ENCODE data around the gene QKI. TPM values are rescaled to one million over a fixed set of nuclear protein-coding genes. Genes with fewer than 3 reads are reported as not detected.
"Not testable (repeated sequence)": the region's sequence is repeated elsewhere in the genome, so short reads cannot be mapped to it uniquely, and the experiment has no call there.

The QKI gene
- total RNA-seq, 1 donor from 2014 or later = 45.2 TPM

GRCh38 chr6:163412801-163413344, 1.6 kb upstream of the QKI start:
- DNase-seq (ENCODE audit: low spot score) = no peak
- ATAC-seq = no peak

GRCh38 chr6:163413345-163414116, 987 bp upstream of the QKI start:
- peak; percentile 86 for ATAC-seq
- peak; percentile 92 for DNase-seq (ENCODE audit: low spot score)

- ATAC-seq = peak; percentile 1
Observed at GRCh38 chr6:163414946-163415619, 565 bp downstream of the QKI start.

GRCh38 chr6:163415620-163416556, 1.4 kb downstream of the QKI start:
- ATAC-seq = no peak
- no peak for DNase-seq (ENCODE audit: low spot score)

More at GRCh38 chr6:163414946-163415619, 565 bp downstream of the QKI start:
- no peak for DNase-seq (ENCODE audit: low spot score)

GRCh38 chr6:163416557-163417253, 2.2 kb downstream of the QKI start:
- DNase-seq (ENCODE audit: low spot score) = no peak
- ATAC-seq = peak; percentile 17

- no peak for ATAC-seq
Observed at GRCh38 chr6:163417595-163417994, 3.1 kb downstream of the QKI start.

GRCh38 chr6:163418311-163419029, 4.0 kb downstream of the QKI start:
- no peak for DNase-seq (ENCODE audit: low spot score)
- no peak for ATAC-seq

More at GRCh38 chr6:163417595-163417994, 3.1 kb downstream of the QKI start:
- DNase-seq (ENCODE audit: low spot score) = no peak

GRCh38 chr6:163419413-163420288, 5.1 kb downstream of the QKI start:
- ATAC-seq = peak; percentile 18
- DNase-seq (ENCODE audit: low spot score) = no peak

GRCh38 chr6:163420289-163420614, 5.7 kb downstream of the QKI start:
- ATAC-seq (no peak), DNase-seq (ENCODE audit: low spot score) (no peak)

GRCh38 chr6:163422550-163422949, 8.0 kb downstream of the QKI start:
- no peak for ATAC-seq
- no peak for DNase-seq (ENCODE audit: low spot score)

GRCh38 chr6:163423696-163424095, 9.2 kb downstream of the QKI start:
- DNase-seq (ENCODE audit: low spot score) (no peak), ATAC-seq (no peak)

GRCh38 chr6:163427498-163428254, 13.2 kb downstream of the QKI start:
- DNase-seq (ENCODE audit: low spot score) = no peak

GRCh38 chr6:163428373-163428772, 13.9 kb downstream of the QKI start:
- ATAC-seq (no peak), DNase-seq (ENCODE audit: low spot score) (no peak)

More at GRCh38 chr6:163427498-163428254, 13.2 kb downstream of the QKI start:
- peak; percentile 75 for ATAC-seq

GRCh38 chr6:163429858-163430448, 15.4 kb downstream of the QKI start:
- DNase-seq (ENCODE audit: low spot score) (no peak), ATAC-seq (no peak)

GRCh38 chr6:163432300-163432699, 17.8 kb downstream of the QKI start:
- DNase-seq (ENCODE audit: low spot score) (no peak), ATAC-seq (no peak)

GRCh38 chr6:163433486-163433885, 19.0 kb downstream of the QKI start:
- DNase-seq (ENCODE audit: low spot score); ATAC-seq: not testable (repeated sequence)

- DNase-seq (ENCODE audit: low spot score) (no peak), ATAC-seq (no peak)
Observed at GRCh38 chr6:163435023-163435422, 20.5 kb downstream of the QKI start.

- ATAC-seq (no peak), DNase-seq (ENCODE audit: low spot score) (no peak)
Observed at GRCh38 chr6:163436843-163437242, 22.3 kb downstream of the QKI start.
